HG03571 (cell line): Measurements from ENCODE around the gene OTOGL.
"Not testable (repeated sequence)": the region's sequence is repeated elsewhere in the genome, so short reads cannot be mapped to it uniquely, and the experiment has no call there.

Source experiments
- ATAC-seq: cut with Tn5 transposase; IDR thresholded peaks from one replicate; pipeline ENCODE4 v1.9.1; 2021; ENCODE audit not compliant: unreplicated experiment

Gene OTOGL, protein sequence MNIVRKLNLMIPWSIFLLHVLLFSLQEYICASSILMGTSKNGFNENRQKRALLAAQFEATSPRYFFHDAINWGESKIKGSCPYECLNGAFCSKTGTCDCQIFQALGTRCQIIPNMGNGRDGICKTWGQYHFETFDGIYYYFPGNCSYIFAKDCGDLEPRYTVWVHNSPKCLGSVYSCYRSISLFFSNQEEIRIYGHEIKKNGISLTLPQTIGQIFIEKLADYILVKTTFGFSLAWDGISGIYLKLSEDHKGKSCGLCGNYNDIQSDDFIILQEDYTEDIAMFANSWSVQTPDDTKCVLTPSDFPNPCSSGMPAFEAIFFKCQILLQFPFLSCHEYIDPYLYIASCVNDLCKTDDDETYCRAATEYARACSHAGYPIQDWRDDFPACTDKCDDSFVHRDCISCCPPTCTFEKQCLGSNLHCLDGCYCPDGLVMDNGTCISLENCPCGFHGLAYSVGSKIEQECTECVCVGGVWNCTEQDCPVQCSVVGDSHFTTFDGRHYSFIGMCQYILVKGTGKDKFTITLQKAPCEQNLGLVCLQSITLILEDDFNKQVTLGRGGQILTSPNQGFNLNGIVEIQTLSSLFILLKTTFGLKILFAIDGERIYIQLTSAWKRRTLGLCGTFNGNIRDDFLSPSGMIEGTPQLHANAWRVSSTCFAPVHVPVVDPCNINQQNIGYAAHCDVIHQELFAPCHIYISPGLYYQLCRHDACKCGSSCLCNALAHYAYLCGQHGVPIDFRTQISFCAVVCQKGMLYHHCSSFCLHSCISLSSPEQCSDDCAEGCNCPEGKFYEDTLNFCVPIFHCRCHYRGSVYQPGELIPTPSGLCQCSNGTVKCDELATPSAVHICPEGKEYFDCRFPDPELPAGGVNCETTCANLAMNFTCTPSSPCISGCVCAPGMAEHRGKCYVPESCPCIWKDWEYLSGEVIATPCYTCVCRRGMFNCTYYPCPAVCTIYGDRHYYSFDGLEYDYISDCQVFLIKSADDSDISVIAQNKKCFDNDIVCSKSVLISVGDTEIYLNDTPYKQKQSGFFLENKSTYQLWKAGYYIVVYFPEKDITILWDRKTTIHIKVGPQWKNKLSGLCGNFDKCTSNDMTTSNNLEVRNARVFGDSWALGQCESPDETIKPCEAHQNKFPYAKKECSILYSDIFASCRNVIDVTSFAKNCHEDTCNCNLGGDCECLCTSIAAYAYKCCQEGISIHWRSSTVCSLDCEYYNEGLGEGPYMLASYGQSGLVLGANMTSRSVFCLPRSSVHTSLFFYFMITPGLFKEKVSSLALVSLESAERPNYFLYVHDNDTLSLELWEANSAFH (N-terminal part only)

DNA sequence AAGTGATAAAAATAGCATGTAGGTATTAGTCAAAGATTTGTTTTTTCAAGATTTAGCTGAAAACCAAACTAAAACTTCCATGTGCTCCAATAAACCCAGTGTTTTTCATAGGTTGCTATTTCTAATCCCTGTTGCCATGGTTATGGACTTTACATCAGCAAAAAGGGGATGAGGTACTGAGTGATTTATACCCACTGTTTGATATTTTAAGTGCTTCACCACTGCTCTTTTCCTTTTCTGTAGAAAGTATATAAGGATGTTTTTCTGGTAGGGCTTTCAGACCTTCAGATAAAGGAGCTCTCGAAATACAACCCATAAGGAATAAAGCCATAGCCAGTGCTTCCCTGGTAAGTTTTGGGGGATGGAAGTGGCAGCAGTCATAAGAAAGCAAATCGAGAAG, at the start of gene OTOGL:
Gene OTOGL, plus strand, starts transcription at position 279 of the 400 bp plus-strand sequence. CDS start 109,895 bp downstream, outside the sequence.
- ATAC-seq = no peak

DNA sequence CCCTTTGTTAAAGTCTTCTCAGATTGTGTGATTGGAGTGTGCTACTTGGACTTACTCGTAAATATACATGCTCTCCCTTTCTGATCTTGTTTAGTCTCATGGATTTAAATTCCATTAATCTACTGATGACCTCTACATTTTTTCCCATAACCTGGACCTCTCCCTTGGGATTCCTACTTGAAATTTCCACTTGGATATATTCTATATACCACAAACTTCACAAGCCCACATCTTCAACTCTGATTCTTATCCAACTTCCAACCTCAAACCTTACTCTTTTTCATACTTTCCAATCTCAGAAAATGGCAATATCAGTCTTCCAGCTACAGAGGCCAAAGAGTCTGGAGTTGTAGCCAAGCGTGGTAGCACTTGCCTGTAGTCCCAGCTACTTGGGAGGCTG, 49.1 kb upstream of the OTOGL start:
- no peak for ATAC-seq

DNA sequence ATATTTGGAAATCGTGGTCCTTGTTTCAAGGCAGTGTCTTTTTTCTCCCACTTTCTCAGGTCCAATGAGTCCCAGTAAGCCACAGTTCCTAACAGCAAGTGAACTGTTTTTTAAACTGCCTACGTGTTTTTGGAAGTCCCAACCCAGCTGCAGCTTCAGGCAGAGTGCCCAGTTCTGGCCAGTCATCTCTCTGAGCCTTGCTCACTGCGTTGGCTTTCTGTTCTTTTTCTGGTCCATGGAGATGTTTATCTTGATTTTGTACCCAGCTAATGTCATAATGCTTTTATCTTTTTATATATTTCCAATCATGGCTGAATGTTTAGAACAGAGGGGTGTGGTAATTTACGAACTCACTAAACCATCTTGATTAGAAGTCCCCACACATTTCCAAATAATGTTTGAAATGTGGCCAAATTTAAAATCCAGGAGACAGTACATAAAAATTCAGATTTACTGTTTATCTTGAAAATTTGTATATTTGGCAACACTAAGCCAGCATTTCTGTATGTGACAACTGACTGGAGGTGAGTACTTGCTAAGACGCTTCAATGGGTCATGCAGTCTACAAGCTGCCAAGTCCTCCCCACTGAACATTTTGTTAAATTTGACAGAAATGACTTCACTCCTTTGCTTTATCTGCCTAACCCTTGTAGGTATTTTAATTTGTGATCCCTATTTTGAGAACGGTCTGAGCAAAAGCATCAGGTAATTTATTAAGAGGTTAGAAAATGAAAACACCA, 46.1 kb upstream of the OTOGL start:
- ATAC-seq = no peak

DNA sequence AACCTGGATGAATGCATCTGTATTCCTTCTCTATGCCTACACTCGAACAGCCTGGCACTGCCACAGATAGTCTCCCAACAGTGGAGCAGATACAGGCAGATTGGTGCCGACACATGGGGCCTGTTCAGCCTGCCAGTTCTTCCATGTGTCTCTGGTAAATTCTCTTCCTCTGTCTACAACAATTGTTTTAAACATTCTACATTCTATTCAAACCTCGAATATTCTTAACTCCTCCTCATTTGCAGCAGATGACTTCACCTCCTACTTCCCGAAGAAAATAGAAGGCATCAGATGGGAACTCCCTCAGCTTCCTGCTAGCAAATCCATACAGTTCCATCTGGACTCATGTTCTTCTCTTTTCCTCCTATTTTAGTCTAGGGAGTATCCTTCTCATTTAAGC, 43.1 kb upstream of the OTOGL start:
- no peak for ATAC-seq

DNA sequence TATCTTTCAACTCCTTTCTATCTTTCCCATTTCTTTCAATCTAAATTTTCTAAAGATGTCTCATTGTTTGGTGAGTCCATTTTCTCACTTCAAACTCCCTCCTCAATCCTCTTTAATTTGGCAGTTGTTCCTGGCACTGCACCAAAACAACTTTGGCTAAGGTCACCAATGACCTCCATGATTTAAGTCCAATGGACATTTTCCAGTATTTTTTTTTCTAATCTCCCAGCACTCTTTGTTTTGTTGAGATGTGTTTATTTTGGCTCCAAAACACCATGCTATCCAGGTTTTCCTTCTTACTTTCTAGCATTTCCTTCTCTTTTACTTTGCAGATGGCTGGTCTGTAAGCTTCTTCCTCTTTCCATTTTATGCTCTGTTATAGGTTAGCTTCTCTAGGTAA, 42.5 kb upstream of the OTOGL start:
- ATAC-seq = no peak

DNA sequence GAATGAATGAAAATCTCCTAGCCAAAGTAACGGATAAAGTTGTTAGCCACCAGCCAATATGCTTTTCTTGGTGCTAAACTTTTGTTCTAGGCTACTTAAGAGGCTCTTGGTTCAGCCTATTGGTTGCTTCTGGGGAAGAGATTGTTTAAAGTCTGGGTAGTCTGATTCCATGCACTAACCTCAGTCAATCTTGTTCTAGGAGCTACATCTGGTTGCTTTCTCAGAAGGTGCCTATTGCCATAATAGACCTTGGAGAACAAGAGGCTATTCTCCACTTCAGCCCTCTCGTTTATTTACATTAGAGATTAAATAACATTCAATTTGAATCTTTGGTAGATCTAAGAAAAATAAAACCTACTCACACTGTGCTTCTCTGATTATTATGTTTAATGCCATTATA, 40.8 kb upstream of the OTOGL start:
- ATAC-seq = no peak

DNA sequence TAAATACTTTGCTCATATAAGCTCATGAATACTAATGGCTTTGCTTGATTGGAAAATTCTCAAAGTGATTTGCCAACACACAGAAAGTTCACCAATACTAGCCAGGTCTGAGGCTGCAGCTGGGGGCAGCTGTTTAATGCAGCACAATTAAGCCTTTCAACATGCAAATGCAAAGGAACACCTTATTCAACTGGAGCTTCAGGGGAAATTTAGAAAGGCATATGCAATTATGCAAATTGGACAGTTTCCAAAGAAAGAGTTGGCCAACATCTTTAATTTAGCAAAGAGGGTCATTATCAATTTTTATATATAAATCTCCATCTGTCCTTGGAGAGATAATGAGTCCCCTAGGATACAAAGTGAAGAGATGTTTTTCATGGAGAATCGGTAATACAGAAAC, 40.2 kb upstream of the OTOGL start:
- no peak for ATAC-seq

DNA sequence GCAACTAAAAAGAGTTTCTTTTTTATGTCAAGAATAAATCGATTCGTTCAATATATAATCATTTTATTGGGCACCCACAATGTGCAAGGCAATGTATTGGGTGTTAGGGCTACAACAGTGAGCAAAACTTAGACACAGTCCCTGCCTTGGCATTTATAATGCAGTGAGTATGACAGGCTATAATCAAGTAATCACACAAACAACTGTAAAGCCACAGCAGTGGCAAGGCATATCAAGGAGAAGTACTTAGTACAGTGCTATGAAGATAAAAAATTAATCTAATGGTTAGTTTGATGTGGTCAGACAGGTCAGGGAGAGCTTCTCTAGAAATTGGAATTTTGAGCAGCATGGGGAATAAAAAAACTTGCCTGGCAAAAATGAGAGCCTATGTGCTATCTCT, 39.5 kb upstream of the OTOGL start:
- ATAC-seq = no peak

DNA sequence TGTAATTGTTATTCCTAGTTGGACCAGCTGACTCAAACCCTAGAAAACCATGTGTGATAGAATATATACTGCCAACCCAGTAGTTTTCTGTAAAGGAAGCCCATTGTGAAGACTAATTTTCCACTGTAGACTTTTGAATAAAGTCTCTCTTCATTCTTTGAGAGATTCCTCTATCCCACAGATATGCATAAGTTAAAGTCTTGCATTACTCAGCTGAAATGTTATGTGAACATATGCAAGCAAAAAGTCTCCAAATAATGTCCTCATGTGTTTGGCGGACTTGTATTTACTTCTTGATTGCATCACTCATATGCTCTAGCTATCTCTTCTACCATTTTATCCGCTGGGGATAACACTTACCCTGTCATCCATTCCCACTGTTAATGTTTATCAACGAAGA, 35.1 kb upstream of the OTOGL start:
- ATAC-seq = no peak

DNA sequence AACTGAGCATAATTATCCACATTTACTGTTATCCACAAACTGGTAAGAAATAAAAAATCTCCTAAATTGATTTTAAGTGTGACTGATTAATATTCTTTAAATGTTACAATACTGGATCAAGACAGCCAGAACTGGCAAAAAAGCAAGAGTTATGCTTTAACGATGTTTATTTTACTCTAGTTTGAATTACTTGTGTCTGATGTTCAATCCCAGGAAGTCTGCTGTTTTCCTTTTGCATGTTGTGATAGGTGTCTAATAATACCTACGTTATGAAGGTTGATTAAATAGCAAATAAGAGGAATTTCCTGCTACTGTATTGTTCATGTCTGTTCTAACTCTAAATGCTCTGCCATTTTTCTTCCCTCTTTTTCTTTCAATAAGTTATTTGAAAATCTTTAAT, 34.4 kb upstream of the OTOGL start:
- ATAC-seq = no peak

DNA sequence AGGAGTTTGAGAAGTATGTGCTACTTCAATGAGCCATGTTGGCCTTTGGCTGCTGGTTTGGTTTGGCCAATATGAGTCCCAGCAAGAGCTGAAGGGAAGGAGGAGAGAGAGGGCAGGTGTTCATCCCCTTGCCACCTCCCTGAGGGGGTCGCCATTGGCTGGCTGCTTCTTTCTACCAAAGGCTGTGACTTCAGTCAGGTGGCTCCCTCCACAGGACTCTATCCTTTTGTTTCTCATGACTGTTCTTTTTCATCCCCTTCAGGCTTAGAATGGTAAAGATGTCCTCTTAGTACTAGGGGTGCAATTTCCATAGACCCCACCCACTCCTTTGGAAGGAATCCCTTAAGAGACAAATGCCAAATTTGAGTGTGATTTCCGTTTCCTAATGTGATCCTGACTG, 31.2 kb upstream of the OTOGL start:
- ATAC-seq = no peak

DNA sequence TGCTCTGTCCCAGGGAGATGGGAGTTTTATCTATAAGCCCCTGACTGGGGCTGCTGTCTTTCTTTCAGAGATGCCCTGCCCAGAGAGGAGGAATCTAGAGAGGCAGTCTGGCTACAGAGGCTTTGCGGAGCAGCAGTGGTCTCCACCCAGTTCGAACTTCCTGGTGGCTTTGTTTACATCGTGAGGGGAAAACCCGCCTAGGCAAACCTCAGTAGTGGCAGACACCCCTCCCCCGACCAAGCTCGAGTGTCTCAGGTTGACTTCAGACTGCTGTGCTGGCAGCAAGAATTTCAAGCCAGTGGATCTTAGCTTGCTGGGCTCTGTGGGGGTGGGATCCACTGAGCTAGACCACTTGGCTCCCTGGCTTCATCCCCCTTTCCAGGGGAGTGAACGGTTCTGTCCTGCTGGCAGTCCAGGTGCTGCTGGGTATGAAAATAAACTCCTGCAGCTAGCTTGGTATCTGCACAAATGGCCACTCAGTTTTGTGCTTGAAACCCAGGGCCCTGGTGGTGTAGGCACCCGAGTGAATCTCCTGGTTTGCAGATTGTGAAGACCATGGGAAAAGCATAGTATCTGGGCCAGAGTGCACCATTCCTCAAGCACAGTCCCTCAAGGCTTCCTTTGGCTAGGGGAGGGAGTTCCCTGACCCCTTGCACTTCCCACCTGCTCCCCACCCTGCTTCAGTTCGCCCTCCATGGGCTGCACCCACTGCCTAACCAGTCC, 15.3 kb upstream of the OTOGL start:
- ATAC-seq = not testable (repeated sequence)

DNA sequence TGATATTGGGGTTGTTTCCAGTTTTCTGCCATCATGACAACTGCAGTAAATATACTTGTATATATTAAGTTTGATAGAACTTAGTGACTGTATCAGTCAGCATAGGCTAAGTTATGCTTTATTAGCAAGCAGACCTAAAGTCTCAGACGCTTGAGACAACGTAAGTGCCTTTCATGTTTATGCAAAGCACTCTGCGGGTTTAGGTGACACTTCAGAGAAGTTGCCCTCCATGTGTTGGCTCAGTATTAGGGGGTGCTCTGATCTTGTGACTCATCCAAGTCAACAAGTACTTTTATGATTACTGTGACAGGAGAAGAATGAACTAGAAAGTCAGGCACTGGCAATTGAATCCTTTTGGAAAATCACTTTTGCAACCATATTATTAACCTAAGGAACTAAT, 13.3 kb upstream of the OTOGL start:
- no peak for ATAC-seq

DNA sequence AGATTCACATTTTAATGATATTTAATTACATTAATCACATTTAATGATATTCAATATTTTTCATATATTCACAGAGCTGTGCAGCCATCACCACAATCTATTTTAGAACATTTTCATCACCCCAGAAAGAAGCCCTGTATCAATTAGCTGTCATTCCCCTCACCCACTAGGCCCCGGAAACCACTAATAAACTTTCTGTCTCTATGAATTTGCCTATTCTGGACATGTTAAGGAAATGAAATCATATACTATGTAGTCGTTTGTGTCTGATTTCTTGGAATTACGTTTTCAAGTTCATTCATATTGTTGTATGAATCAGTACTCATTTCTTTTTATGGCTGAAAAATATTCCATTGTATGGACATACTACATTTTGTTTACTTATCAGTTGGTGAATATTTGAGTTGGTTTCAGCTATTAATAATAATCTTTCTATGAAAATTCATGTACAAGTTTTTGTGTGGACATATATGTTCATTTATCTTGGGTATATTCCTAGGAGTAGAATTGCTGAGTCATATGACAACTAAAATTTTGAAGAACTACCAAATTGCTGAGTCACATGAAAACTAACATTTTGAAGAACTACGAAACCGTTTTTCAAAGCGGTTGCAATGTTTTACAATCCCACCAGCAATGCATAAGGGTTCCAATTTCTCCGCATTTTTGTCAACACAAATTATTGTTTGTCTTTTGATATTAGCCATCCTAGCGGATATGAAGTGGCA, 11.7 kb upstream of the OTOGL start:
- ATAC-seq = no peak

DNA sequence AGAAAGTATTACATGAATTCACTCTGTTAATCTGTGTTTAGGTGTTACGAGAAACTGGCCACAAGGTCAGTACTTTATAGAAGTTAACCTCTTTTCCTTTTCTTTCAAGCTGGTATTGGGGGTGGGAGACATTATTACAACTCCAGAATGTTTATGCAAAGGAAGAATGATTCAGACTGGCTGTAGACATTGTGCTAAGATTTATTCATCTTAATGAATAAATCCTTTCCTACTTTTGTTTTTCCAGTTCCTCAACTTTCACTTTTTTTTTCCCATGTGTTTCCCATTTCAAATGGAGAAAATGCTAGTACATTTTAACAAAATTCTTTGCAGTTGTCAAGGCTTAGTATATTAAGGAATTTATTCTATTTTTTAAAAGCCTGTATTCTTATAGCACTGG, 1.3 kb downstream of the OTOGL start:
- no peak for ATAC-seq

DNA sequence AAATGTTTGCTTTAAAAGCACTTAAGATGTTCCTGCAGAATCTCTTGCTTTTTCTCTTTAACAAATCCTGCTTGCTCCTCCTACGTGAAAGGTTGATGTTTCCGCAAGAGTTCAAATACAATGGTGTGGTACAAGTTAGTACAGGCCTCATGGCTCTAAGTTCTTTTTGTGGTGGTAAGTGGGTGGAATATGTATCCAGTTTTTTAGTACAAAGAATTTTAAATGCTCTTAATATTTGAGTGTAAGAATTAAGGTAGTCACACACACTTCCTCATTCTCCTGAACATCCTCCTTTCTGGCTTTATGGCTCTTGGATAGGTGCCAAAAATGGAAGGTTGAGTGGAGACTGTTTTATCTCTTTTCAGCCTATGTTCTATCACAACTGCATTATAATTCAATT, 1.8 kb downstream of the OTOGL start:
- no peak for ATAC-seq

DNA sequence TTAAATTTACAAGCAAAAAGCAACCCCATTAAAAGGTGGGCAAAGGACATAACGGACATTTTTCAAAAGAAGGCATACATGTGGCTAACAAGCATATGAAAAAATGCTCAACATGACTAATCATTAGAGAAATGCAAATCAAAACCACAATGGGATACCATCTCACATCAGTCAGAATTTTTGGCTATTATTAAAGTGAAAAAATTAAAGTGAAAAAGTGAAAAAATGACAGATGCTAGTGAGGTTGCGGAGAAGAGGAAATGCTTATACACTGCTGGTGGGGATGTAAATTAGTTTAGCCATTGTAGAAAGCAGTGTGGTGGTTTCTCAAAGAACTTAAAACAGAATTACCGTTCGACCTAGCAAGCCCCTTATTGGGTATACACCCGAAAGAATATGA, 7.9 kb downstream of the OTOGL start:
- no peak for ATAC-seq

DNA sequence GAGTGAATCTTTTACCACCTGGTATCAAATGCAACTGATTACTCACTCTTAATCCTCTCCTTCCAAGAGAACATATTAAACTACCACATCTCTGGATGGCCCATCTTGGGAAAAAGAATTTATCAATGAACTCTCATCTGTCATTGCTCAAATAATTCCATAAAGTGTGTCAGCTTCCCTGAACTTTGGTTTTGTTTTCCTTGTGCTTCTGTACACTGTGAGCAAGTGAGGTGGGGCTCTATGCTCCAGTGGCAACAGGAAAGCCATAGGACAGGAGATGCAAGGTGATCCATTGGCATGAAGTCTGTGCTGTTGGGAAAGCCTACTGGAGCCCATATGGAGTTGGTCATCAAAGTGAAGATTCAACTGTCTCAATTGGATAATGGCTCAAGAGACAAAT, 17.4 kb downstream of the OTOGL start:
- ATAC-seq = no peak

DNA sequence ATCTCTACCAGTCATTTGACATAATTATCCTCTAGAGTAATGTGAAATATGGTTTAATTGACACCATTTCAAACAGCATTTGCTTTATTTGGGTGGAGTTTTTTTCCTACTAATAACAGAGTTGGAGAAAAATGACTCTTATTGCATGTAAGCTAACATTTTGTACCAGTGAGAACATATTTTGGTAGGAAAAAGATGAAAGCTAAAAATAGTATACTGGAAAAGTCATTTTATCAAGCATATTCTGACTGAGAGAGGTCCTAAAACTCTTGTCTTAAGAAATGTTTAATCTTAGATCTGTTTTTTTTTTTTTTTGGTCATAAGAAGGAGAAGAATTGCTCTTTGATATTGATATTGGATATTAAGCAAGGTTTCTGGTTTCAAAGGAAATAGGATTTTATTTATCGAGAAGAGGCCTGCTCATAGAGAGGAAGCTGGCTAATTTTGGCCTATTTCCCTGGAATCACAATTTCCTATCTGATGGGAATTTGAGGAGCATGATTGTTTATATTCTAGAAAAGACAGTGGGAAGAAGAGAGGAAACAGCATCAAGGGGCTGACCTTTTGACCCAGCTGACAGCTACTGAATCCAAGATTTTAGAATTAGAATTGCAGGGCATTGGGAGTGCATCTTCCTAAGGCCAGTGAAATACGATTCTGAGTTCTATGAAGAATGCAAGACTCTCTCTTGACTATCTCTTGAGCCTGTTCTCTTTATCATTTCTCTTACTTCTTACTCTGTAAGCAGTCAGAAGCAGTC, 19.4 kb downstream of the OTOGL start:
- ATAC-seq = no peak
